Subcutaneous adipose tissue (tissue), 4 donors: ENCODE measurements around the gene FRMD4A. TPM values are rescaled to one million over a fixed set of nuclear protein-coding genes. Genes with fewer than 3 reads are reported as not detected.

Experiments used
- CTCF ChIP-seq: fragments of 450-650 bp; IDR thresholded peaks from one replicate; pipeline ENCODE4 v1.5.1; 2016; ENCODE audit warnings: low read depth, mild to moderate bottlenecking, control low read depth, antibody characterized with exemption, moderate library complexity
- total RNA-seq, 4 donors: library from RNA; depleted of rRNA; stranded (reverse); fragments of >200 nt; gene quantifications; one replicate each; pipeline ENCODE4 v1.1.0, GENCODE V29; 2016

The FRMD4A gene
- total RNA-seq, 4 donors from 2014 or later, result 70.0 to 206 (median 81.4) TPM

GRCh38 chr10:13815756-13816155 lies 515.0 kb downstream of the FRMD4A start:
- TF ChIP-seq CTCF, result no peak

GRCh38 chr10:13813550-13813949 lies 517.2 kb downstream of the FRMD4A start:
- TF ChIP-seq CTCF, result no peak

DNA sequence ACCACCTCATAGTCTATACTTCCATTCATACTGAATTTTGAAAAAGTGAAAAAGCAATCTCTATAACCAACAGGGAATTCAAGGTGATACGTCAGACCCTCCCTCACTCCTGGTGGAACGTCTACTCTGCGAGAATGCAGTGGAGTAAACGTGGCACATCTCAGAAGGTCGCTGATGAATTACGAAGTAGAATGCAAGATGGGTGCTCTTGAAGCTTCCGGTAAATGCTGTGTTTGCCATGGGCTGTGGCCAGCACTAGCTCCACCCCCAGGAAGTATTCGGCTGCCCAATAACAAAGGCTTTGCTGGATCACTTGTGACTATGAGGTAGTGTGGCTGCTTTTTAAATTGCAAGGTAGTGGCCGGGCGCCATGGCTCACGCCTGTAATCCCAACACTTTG lies 517.9 kb downstream of the FRMD4A start:
- no peak for TF ChIP-seq CTCF

DNA sequence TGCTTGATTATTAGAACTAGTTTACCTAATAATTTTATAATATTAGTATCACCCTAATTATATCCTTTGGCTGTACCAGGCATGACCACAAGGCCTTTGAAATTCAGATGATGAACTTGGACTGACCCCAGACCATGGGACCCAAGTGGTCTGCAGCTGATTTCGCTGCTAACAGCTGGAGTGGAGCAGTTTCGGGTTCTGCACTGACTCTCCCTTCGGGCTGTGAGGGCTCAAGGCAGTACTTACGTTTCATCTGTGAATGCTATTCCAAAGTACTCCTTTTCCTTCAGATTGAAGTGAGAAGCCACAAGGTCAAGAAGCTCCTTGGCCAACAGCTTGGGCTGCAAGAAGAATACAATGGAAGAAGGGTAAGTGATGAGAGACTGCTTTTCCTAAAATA lies 520.2 kb downstream of the FRMD4A start:
- TF ChIP-seq CTCF, result no peak

GRCh38 chr10:13809427-13809826 lies 521.3 kb downstream of the FRMD4A start:
- no peak for TF ChIP-seq CTCF

DNA sequence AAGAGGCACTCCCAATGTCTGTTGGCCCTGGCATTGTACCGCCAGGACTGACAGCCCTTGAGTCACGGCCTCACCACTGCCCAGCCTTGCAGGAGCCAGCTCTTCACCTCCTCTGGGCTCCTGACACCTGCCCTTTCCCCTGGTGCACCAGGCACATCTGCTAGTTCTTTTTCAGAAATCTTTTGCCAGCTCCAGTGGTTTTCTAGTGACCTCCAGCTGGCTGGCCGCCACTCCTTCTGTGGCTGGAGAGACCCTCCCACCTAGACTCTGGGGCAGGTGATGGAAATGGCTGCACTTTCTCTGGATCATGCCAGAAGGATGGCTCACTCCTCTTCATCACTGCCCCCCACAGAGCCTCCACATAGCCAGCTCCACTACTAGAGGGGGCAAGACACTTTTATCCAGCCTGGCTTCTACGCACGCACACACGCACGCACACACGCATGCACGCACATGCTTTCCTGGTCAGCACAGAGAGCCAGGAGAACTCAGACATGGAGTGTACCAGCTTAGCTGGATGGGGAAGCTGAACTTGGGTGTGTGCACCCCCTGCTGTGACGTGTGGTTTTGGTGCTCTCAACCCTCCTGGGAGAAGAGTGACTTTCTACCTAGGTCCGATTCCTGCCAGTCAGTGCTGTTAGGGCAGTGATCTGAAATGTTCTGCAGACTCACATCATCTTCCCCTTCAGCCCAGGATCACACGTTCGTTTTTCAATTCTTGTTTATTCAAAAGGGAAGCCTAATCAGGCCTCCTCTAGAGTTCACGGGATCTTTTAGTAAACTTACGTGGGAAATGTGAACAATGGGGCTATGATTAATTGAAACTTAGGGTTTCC lies 522.0 kb downstream of the FRMD4A start:
- TF ChIP-seq CTCF, result no peak

DNA sequence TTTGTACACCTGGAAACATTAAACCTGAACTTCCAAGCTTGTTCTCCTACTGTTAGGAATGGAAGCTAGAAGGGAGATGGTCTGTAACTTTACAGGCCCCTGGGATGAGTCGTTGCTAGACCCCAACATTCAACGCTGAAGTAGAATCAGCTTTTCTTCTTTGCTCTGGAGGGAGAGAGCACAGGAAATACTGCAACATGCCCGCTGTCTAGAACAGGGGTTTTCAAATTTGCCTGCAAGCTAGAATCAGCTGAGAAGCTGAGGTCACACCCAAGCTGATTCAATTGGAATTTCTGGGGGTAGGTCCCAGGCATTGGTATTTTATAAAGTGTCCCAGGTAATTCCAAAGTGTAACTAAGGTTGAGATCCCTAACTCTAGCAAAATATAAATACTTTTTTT lies 524.3 kb downstream of the FRMD4A start:
- no peak for TF ChIP-seq CTCF
